HepG2 (cell line): ENCODE measurements around the gene CIROP. TPM values are rescaled to one million over a fixed set of nuclear protein-coding genes. Genes with fewer than 3 reads are reported as not detected.

ENCODE experiments used
- AFF4 ChIP-seq: sonication (generic); formaldehyde crosslinking; IDR thresholded peaks from 2 replicates; pipeline ENCODE4 v1.4.0; 2020; ENCODE audit warnings: missing genetic modification reagents
- NFAT5 ChIP-seq: sonication (generic); formaldehyde crosslinking; IDR thresholded peaks from 2 replicates; pipeline ENCODE4 v1.4.0; 2020; ENCODE audit warnings: missing genetic modification reagents
- RFX3 ChIP-seq: IDR thresholded peaks from 2 replicates; pipeline ENCODE4 v1.6.1; 2016; ENCODE audit warnings: missing biosample characterization, missing genetic modification reagents
- RFX5 ChIP-seq: IDR thresholded peaks from 2 replicates; pipeline ENCODE4 v1.6.1; 2011; ENCODE audit warnings: low read depth, low read length, improper control_type of control experiment
- ZMYM2 ChIP-seq: sonication (generic); formaldehyde crosslinking; IDR thresholded peaks from 2 replicates; pipeline ENCODE4 v1.8.0; 2022; ENCODE audit warnings: mild to moderate bottlenecking, missing genetic modification reagents
- ZNF362 ChIP-seq: sonication (generic); formaldehyde crosslinking; IDR thresholded peaks from 2 replicates; pipeline ENCODE4 v1.4.0; 2020; ENCODE audit warnings: missing genetic modification reagents, mild to moderate bottlenecking, borderline replicate concordance
- ZNF441 ChIP-seq: sonication (generic); formaldehyde crosslinking; IDR thresholded peaks from 2 replicates; pipeline ENCODE4 v1.7.0; 2021; ENCODE audit warnings: missing genetic modification reagents, borderline replicate concordance
- ZNF749 ChIP-seq: sonication (generic); formaldehyde crosslinking; IDR thresholded peaks from 2 replicates; pipeline ENCODE4 v1.8.0; 2022; ENCODE audit warnings: mild to moderate bottlenecking, missing genetic modification reagents, moderate library complexity, borderline replicate concordance
- ZSCAN20 ChIP-seq: sonication (generic); formaldehyde crosslinking; IDR thresholded peaks from 2 replicates; pipeline ENCODE4 v1.4.0; 2020; ENCODE audit warnings: missing genetic modification reagents, mild to moderate bottlenecking, borderline replicate concordance
- polyA plus RNA-seq, 8 experiments: library from polyadenylated mRNA; depleted of rRNA in 3 of 8; stranded (reverse) in 7 of 8; unstranded in 1 of 8; fragments of >200 nt; fragmentation: Illumina TruSeq in 4 of 8; extraction: Trizol in 4 of 8; gene quantifications; 2 replicates each; pipeline versions ENCODE4 v1.2.1 to v1.2.3, GENCODE V29; 2011 to 2016; ENCODE audit warnings: low read depth in 4 of 8, missing spikeins in 1 of 8, mixed read lengths in 1 of 8; ENCODE audit not compliant: insufficient read depth in 1 of 8
- total RNA-seq, 5 experiments: library from RNA; depleted of rRNA; stranded (reverse); fragments of >200 nt; fragmentation: Illumina TruSeq; extraction: Trizol; gene quantifications; 2 replicates each; pipeline ENCODE4 v1.2.3, GENCODE V29; 2016; ENCODE audit warnings: low read depth in 1 of 5

CIROP gene
- total and polyA plus RNA-seq, 2 of the 13 experiments (the other 11 are each of a cell fraction or from before 2014, with no cell fraction given): 0.07 TPM; not detected in 1

- TF ChIP-seq AFF4 (CRISPR knock-in tag): no peak
- TF ChIP-seq ZSCAN20 (CRISPR knock-in tag): no peak
- TF ChIP-seq RFX5: no peak
- peak; percentile 34; the same call in 1 of the 2 replicates for TF ChIP-seq ZNF441 (CRISPR knock-in tag)
- no peak for TF ChIP-seq RFX3 (CRISPR knock-in tag)
- TF ChIP-seq ZMYM2 (CRISPR knock-in tag): no peak
- no peak for TF ChIP-seq ZNF749 (CRISPR knock-in tag)
- TF ChIP-seq ZNF362: no peak
- no peak for TF ChIP-seq NFAT5 (CRISPR knock-in tag)
These were observed at the start of gene CIROP (continued) for GRCh38 chr14:23104591-23105347.
